GM20431 (cell line): ENCODE data around the gene GPR35.

ENCODE experiments used
- in situ Hi-C: fragments of 300-500 bp; cut with MseI, MboI; formaldehyde crosslinking; loops from one replicate; pipeline ENCODE4 v1.15.0; 2020; ENCODE audit warnings: low sequenced_read_pairs; ENCODE audit not compliant: unreplicated experiment

Gene GPR35

GRCh38 chr2:240588006-240588655, 37.1 kb upstream of the GPR35 start:
- in situ Hi-C loops, result no loop called here

- in situ Hi-C loops, result no loop called here
Measured at GRCh38 chr2:240588669-240589068, 36.6 kb upstream of the GPR35 start.

- in situ Hi-C loops, result no loop called here
Measured at GRCh38 chr2:240589375-240589774, 35.9 kb upstream of the GPR35 start.

DNA sequence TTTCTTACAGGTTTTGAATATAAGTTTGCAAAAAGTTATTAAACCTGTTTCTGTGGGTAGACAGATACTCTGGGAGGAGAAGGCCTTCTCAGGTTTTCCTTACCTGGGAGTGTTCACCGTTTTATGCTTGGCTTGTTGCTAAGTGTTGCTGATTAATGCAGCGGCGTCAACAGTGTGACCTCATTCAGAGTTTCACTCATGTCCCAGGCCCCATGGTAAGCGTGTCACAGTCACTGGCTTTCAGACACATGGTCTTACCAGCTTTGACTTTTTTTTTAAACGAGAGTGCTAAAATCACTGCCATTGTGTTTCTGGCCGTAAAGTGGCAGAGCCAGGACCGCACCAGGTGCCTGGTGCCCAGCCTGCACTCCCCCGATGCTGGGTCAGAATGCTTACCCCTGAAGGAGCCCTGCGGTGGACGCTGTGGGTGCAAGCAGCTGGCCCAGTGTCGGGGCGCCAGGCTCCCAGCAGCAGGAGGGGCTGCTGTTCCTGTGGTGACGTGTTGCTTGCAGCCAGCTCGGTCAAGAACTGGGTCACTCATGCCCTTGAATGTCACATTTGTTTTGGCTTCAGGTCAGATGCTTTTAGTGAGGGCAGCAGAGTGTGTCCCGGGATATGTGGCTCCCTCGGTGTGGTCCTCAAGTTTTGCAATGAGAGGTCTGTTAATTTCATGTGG, 35.3 kb upstream of the GPR35 start:
- in situ Hi-C loops, result no loop called here

GRCh38 chr2:240590681-240591111, 34.6 kb upstream of the GPR35 start:
- in situ Hi-C loops, result no loop called here

DNA sequence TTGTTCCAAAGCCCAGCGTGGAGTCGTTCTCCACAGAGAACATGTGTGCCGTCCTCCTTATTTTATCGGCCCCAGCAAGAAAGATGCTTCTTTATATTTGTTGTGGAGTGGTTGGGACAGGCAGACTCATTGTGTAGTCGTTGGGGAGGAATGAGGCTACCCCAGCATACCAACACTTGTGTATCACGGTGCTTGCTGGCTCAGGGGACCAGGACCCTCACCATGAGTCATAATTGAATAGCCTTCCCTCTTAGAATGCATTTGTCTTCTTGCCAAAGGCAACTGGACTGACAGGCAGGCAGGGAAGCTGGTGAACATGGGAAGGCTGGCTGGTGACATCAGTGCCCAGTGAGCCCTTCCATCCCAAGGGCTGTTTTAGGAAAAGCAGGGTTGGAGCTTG, 34.1 kb upstream of the GPR35 start:
- in situ Hi-C loops, result no loop called here

DNA sequence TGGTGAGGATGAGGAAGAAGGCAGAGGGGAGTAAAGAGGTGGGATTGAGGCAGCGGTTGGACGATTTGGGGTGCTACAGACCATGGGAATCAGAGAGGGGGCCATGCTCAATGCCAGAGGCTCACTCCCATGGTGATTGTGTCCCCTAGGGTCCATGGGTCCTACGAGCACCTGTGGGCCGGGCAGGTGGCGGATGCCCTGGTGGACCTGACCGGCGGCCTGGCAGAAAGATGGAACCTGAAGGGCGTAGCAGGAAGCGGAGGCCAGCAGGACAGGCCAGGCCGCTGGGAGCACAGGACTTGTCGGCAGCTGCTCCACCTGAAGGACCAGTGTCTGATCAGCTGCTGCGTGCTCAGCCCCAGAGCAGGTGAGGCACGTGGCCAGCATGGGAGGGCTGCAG, 33.5 kb upstream of the GPR35 start:
- in situ Hi-C loops, result no loop called here

- in situ Hi-C loops, result no loop called here
Measured at GRCh38 chr2:240593026-240593702, 32.1 kb upstream of the GPR35 start.

GRCh38 chr2:240593703-240594451, 31.4 kb upstream of the GPR35 start:
- in situ Hi-C loops, result no loop called here

DNA sequence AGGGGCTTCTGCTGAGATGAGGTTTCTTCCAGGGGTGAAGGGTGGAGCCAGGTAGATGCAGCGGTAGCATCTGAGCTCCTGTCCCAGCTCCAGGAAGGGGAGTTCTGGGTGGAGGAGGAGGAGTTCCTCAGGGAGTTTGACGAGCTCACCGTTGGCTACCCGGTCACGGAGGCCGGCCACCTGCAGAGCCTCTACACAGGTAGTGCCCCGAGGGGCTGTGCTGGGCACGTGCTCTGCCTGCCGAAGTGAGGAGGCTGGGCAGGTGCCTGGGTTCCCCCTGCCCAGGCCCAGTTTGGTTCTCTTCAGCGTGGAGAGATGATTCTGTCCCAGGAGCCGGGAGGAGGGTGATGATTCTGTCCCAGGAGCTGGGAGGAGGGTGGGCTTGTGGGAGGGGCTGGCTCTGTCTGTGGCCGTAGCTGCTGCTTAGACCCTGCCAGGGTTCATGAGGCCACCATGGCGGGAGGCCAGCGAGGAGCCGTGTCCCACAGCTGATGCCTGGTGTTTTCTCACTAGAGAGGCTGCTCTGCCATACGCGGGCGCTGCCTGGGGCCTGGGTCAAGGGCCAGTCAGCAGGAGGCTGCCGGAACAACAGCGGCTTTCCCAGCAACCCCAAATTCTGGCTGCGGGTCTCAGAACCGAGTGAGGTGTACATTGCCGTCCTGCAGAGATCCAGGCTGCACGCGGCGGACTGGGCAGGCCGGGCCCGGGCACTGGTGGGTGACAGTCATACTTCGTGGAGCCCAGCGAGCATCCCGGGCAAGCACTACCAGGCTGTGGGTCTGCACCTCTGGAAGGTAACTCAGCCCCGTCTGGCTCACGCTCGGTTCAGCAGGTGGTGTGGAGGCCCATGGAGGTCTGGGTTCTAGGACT, 30.5 kb upstream of the GPR35 start:
- in situ Hi-C loops, result no loop called here

DNA sequence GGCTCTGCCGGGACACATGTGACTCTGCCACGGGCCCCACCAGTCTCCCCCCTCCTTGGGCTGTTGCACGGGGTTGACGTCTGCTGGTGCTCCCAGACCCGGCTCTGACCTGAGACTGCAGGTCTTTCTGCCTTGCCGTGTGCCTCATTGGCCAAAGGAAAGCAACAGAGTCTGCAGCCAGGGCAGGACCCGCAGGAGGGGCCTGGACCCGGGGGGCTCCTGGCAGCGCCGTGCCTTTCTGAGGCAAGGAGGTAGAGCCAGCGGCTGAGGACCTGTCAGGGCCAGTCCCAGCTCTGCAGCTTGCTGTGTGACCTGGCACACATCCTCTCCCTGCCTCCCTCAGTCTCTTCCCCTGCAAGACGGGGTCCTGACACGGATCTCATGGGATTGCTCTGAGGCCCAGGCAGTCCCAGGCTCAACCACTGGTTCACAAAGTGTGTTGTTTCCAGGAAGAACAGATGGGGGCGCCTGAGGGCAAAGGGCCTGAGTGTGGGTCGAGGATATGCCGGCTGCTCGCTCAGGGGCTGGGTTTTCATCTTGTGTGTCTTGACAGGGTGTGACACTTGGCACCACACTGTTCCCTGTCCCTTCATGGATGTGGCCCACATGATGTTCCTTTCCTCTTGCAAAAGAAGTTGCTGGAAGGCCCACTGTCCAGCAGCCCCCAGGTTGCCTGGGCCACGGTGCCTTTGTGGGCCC, 29.8 kb upstream of the GPR35 start:
- in situ Hi-C loops, result no loop called here

GRCh38 chr2:240596080-240596460, 29.2 kb upstream of the GPR35 start:
- in situ Hi-C loops, result no loop called here

- in situ Hi-C loops, result no loop called here
Measured at GRCh38 chr2:240596491-240596931, 28.8 kb upstream of the GPR35 start.

DNA sequence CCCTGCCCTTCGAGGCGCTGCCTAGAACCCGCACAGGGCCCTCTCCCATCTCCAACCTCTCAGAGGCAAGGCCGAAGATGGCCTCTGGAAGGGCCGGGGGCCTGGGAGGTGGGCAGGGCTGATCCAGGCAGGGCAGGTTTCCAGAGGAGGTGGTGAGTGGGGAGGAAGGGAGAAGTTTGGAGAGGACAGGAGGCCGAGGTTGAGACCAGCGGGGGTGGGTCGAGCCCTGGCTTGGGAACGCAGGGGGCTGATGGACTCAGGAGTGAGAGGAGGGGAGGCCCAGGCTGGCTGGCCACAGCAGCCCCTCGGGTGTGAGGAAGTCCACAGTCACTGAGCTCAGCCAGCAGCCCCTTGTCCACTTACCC, 28.2 kb upstream of the GPR35 start:
- in situ Hi-C loops, result no loop called here

DNA sequence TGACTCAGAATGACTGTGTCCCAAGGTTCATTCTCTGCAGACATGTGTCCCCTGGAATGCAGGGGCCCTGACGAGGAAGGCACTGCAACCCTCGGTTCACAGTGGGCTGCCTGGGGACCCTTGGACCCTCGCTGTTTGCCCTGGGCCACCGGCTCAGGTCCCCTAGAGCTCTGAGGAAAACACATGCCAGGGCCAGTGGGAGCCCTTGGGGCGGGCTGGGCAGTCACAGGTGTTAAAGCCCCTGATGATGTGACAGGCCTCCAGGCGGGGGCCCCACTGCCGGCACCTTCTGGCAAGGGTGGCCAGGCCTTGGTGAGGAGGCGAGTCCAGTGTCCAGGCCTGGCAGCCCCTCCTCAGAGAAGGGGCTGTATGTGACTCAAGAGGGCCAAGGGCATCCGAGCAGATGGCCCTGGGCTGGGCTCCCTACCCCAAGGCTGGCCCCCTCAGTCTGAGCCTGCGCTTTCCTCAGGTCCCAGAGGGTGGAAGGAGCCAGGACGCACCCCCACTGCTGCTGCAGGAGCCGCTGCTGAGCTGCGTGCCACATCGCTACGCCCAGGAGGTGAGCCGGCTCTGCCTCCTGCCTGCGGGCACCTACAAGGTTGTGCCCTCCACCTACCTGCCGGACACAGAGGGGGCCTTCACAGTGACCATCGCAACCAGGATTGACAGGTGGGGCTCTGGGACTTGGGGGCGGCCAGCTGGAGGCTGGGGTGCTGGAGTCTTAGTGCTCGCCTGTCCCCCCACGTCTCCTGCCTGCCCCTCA, 27.7 kb upstream of the GPR35 start:
- in situ Hi-C loops, result no loop called here

- in situ Hi-C loops, result no loop called here
Measured at GRCh38 chr2:240598311-240598911, 26.9 kb upstream of the GPR35 start.

- in situ Hi-C loops, result no loop called here
Measured at GRCh38 chr2:240599141-240599583, 26.1 kb upstream of the GPR35 start.

DNA sequence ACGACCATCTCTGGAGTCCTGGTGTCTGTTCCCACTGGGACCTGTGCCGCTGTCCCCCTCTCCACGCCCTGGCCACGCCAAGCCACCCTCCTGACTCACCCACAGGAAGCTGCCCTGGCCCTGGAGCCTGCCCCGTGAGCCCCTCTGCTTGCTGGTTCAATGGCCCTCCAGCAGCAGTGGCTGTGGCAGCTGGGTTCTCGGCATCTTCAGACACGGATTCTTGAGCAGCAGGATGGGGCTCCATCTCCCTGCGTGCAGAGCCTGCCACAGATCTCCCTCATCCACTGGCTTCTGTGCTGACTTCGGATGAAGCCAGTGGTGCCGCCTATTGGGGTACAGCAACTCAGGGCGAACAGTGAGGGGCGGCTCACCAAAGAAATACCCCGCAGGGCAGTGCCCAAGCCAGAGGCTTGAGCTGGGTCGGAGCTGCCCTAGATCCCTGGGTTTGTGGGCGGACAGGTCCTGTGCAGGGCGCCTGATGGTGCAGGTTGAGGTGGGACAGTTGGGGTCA, 24.8 kb upstream of the GPR35 start:
- in situ Hi-C loops, result no loop called here
